Neural progenitor cell (in vitro differentiated cells): ENCODE measurements around the gene SNX11. TPM values are rescaled to one million over a fixed set of nuclear protein-coding genes. Genes with fewer than 3 reads are reported as not detected.

Experiments used
- DNase-seq: peaks from one replicate; pipeline ENCODE4 v3.0.0-alpha.2; 2016; ENCODE audit warnings: low spot score
- H2AFZ ChIP-seq: fragments of 200-600 bp; sonication (generic); replicated peaks from 2 replicates; pipeline ENCODE4 v1.6.1; 2016; ENCODE audit warnings: antibody characterized with exemption
- H3F3A ChIP-seq: fragments of 200-600 bp; sonication (generic); 2 replicates; pipeline ENCODE4 v1.6.1; 2016; ENCODE audit warnings: antibody characterized with exemption, low read depth
- H3K27ac ChIP-seq: fragments of 200-600 bp; sonication (generic); 2 replicates; pipeline ENCODE4 v1.5.1; 2016; ENCODE audit warnings: mild to moderate bottlenecking
- H3K27me3 ChIP-seq: fragments of 200-600 bp; sonication (generic); 2 replicates; pipeline ENCODE4 v1.6.1; 2016; ENCODE audit warnings: mild to moderate bottlenecking, moderate library complexity
- H3K36me3 ChIP-seq: fragments of 200-600 bp; sonication (generic); 2 replicates; pipeline ENCODE4 v1.5.1; 2016
- H3K4me1 ChIP-seq: fragments of 200-600 bp; sonication (generic); 2 replicates; pipeline ENCODE4 v1.6.1; 2016; ENCODE audit warnings: mixed run types
- H3K4me2 ChIP-seq: fragments of 200-600 bp; sonication (generic); 2 replicates; pipeline ENCODE4 v1.6.1; 2016
- H3K4me3 ChIP-seq: fragments of 200-600 bp; sonication (generic); 2 replicates; pipeline ENCODE4 v1.5.1; 2016
- H3K79me2 ChIP-seq: fragments of 200-600 bp; sonication (generic); 2 replicates; pipeline ENCODE4 v1.6.1; 2016; ENCODE audit warnings: low read depth
- H3K9ac ChIP-seq: fragments of 200-600 bp; sonication (generic); 2 replicates; pipeline ENCODE4 v1.6.1; 2016
- H3K9me3 ChIP-seq: fragments of 200-600 bp; sonication (generic); 2 replicates; pipeline ENCODE4 v1.5.1; 2016; ENCODE audit warnings: low read depth
- H4K20me1 ChIP-seq: fragments of 200-600 bp; sonication (generic); 2 replicates; pipeline ENCODE4 v1.6.1; 2016; ENCODE audit warnings: low read depth
- H3K27ac Mint-ChIP-seq: 3 replicates; pipeline ENCODE4 v1.8.0; 2021; ENCODE audit warnings: mixed read lengths
- H3K27me3 Mint-ChIP-seq: 2 replicates; pipeline ENCODE4 v1.8.0; 2022; ENCODE audit warnings: low read depth, mild to moderate bottlenecking, inconsistent platforms, moderate library complexity, mixed read lengths; ENCODE audit not compliant: insufficient read depth
- H3K36me3 Mint-ChIP-seq: 3 replicates; pipeline ENCODE4 v1.8.0; 2021; ENCODE audit warnings: mixed read lengths
- H3K4me1 Mint-ChIP-seq: 3 replicates; pipeline ENCODE4 v1.8.0; 2021; ENCODE audit warnings: mixed read lengths
- H3K4me3 Mint-ChIP-seq: 3 replicates; pipeline ENCODE4 v1.8.0; 2021; ENCODE audit warnings: mild to moderate bottlenecking, moderate library complexity, mixed read lengths
- H3K9me3 Mint-ChIP-seq: 3 replicates; pipeline ENCODE4 v1.8.0; 2020; ENCODE audit warnings: mixed read lengths
- EZH2 ChIP-seq: fragments of 200-600 bp; sonication (generic); IDR thresholded peaks from 2 replicates; pipeline ENCODE4 v1.6.1; 2017; ENCODE audit warnings: antibody characterized with exemption, mild to moderate bottlenecking, moderate library complexity
- EZH2phosphoT487 ChIP-seq: fragments of 200-600 bp; sonication (generic); IDR thresholded peaks from 2 replicates; pipeline ENCODE4 v1.6.1; 2017; ENCODE audit warnings: antibody characterized with exemption
- total RNA-seq: library from RNA; depleted of rRNA; stranded (reverse); fragments of >200 nt; gene quantifications from 2 replicates; pipeline ENCODE4 v1.2.3, GENCODE V29; 2015; ENCODE audit warnings: low replicate concordance
- TF ChIP-seq, protein P1 (sequence below): fragments of 200-600 bp; sonication (generic); IDR thresholded peaks from 2 replicates; pipeline ENCODE4 v1.5.1; 2017; ENCODE audit warnings: antibody characterized with exemption, mild to moderate bottlenecking

Gene SNX11
- total RNA-seq, 1 donor from 2014 or later, result 23.4 TPM

DNA sequence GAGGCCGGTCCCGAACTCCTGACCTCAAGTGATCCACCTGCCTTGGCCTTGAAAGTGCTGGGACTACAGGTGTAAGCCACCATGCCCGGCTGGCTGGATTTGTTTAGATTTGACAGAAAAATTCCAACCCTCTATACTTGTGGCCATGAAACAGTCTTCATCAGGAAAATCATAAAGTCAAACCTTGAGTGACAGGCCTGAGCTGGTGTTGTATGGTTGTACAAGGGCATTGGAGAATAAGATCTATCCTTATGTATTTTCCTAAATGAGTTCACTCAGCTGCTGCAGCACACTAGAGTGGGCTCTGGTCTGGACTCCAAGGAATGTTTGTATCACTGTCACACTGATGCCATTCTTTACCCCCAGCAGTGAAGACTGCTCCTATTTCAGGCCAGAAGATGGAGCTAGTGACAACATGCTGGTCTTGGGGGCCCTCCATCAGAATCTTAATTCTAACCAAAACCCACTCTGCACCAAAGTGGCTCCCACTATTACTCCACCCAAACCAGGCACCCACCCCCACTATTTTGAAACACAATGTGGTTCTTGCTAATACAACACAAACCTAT is 27.4 kb downstream of the SNX11 start:
- H3K4me3 ChIP-seq, result no peak overlapping the region
- no peaks in the 10 kb centered on the region for H4K20me1 ChIP-seq
- H3K36me3 ChIP-seq, result no peaks in the 10 kb centered on the region
- H3K4me1 ChIP-seq, result peaks cover 7% of the 10 kb centered on the region
- no peak overlapping the region for H3K4me3 Mint-ChIP-seq
- H3F3A ChIP-seq, result peaks cover 11% of the 10 kb centered on the region
- H3K79me2 ChIP-seq, result no peaks in the 10 kb centered on the region
- H3K9me3 ChIP-seq, result no peaks in the 10 kb centered on the region
- H3K27me3 ChIP-seq, result peaks cover 4% of the 10 kb centered on the region
- DNase-seq, result peak; percentile 66
- no peak overlapping the region for H2AFZ ChIP-seq
- H3K27me3 Mint-ChIP-seq, result peaks cover 5% of the 10 kb centered on the region
- H3K36me3 Mint-ChIP-seq, result no peaks in the 10 kb centered on the region
- TF ChIP-seq EZH2phosphoT487 (no peak), EZH2 (no peak)
- TF ChIP-seq, protein P1, sequence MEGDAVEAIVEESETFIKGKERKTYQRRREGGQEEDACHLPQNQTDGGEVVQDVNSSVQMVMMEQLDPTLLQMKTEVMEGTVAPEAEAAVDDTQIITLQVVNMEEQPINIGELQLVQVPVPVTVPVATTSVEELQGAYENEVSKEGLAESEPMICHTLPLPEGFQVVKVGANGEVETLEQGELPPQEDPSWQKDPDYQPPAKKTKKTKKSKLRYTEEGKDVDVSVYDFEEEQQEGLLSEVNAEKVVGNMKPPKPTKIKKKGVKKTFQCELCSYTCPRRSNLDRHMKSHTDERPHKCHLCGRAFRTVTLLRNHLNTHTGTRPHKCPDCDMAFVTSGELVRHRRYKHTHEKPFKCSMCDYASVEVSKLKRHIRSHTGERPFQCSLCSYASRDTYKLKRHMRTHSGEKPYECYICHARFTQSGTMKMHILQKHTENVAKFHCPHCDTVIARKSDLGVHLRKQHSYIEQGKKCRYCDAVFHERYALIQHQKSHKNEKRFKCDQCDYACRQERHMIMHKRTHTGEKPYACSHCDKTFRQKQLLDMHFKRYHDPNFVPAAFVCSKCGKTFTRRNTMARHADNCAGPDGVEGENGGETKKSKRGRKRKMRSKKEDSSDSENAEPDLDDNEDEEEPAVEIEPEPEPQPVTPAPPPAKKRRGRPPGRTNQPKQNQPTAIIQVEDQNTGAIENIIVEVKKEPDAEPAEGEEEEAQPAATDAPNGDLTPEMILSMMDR, result peak; percentile 45
- no peak overlapping the region for H3K27ac ChIP-seq
- H3K27ac Mint-ChIP-seq, result no peak overlapping the region
- H3K4me2 ChIP-seq, result no peak overlapping the region
- no peaks in the 10 kb centered on the region for H3K9me3 Mint-ChIP-seq
- H3K4me1 Mint-ChIP-seq, result peaks cover 11% of the 10 kb centered on the region
- no peak overlapping the region for H3K9ac ChIP-seq

DNA sequence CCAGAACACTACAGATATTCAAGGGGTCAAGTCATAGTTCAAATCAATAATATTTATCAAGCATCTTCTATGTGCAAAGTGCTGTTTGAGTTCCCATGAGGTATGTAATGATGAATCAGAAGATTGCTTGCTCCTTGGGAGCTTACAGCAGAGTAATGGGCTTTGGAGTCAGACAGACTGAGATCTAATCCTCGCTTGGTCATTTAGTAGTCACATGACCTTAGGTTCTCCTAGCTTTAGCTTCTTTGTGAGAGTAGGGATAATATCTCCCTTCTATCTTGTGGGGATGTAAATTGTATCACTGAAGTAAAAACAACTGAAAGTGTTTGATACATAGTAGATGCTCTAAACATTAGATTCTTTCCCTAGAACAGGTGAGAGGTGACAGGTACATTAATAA is 30.1 kb downstream of the SNX11 start:
- Mint-ChIP-seq H3K36me3 (no peaks in the 10 kb centered on the region), H3K9me3 (no peaks in the 10 kb centered on the region), H3K27ac (no peak overlapping the region), H3K4me1 (peaks cover 4% of the 10 kb centered on the region), H3K4me3 (no peak overlapping the region), H3K27me3 (no peaks in the 10 kb centered on the region)
- DNase-seq, result no peak
- Histone ChIP-seq H3K4me1 (no peaks in the 10 kb centered on the region), H4K20me1 (no peaks in the 10 kb centered on the region), H3K27me3 (peaks cover 6% of the 10 kb centered on the region), H2AFZ (no peak overlapping the region), H3K4me3 (no peak overlapping the region), H3K79me2 (no peaks in the 10 kb centered on the region), H3K4me2 (no peak overlapping the region), H3K9ac (no peak overlapping the region), H3K27ac (no peak overlapping the region), H3K9me3 (no peaks in the 10 kb centered on the region), H3K36me3 (no peaks in the 10 kb centered on the region), H3F3A (no peaks in the 10 kb centered on the region)
- TF ChIP-seq EZH2phosphoT487 (no peak), EZH2 (no peak)
- TF ChIP-seq, protein P1, result no peak

DNA sequence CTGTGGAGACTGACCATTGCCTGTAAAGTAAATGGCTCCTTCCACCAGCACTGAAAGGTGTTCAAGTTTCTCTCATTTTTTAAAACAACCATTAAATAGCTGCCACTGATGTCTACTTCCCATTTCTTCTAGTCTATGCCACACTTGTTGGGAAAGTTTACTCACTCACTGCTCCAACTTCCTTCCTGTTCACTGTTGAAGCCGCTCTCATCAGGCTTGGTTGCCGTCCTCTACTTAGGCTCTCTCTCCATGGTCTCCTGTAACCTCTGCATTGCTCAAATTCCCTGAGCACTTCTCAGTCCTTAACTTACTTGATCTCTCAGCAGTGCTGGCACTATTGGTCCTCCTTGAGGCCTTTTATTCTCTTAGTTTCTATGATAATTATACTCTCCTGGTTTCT is 32.4 kb downstream of the SNX11 start:
- Histone ChIP-seq H3K4me3 (no peak overlapping the region), H3K36me3 (no peaks in the 10 kb centered on the region), H3F3A (no peaks in the 10 kb centered on the region), H3K4me2 (no peak overlapping the region), H3K9ac (no peak overlapping the region), H2AFZ (no peak overlapping the region), H3K27ac (no peak overlapping the region), H3K27me3 (peaks cover 25% of the 10 kb centered on the region), H4K20me1 (no peaks in the 10 kb centered on the region), H3K79me2 (no peaks in the 10 kb centered on the region), H3K4me1 (no peaks in the 10 kb centered on the region), H3K9me3 (no peaks in the 10 kb centered on the region)
- no peaks in the 10 kb centered on the region for H3K36me3 Mint-ChIP-seq
- peaks cover 14% of the 10 kb centered on the region for H3K4me1 Mint-ChIP-seq
- peaks cover 2% of the 10 kb centered on the region for H3K27me3 Mint-ChIP-seq
- TF ChIP-seq EZH2, result no peak
- TF ChIP-seq, protein P1, result no peak
- no peak for TF ChIP-seq EZH2phosphoT487
- no peaks in the 10 kb centered on the region for H3K9me3 Mint-ChIP-seq
- no peak overlapping the region for H3K27ac Mint-ChIP-seq
- no peak for DNase-seq
- no peak overlapping the region for H3K4me3 Mint-ChIP-seq
